Sigmoid colon (tissue), 4 donors: ENCODE results near the gene OAS1.

ENCODE experiments used
- CTCF ChIP-seq, 4 experiments: fragments of 450-650 bp in 3 of 4; fragments of 200-600 bp in 1 of 4; IDR thresholded peaks; one replicate each; pipeline ENCODE4 v1.5.1; 2016 to 2019; ENCODE audit warnings: antibody characterized with exemption in 4 of 4, mild to moderate bottlenecking in 3 of 4, moderate library complexity in 2 of 4
- EP300 ChIP-seq, 4 donors: sonication (generic); formaldehyde crosslinking; IDR thresholded peaks; one replicate each; pipeline ENCODE4 v1.6.1; 2017; ENCODE audit warnings: antibody characterized with exemption in 4 of 4
- POLR2A ChIP-seq, 2 donors: fragments of 450-650 bp; IDR thresholded peaks; one replicate each; pipeline ENCODE4 v1.6.1; 2016; ENCODE audit warnings: antibody characterized with exemption in 2 of 2, mild to moderate bottlenecking in 2 of 2, moderate library complexity in 2 of 2
- POLR2AphosphoS5 ChIP-seq, 4 donors: sonication (generic); formaldehyde crosslinking; IDR thresholded peaks; one replicate each; pipeline ENCODE4 v1.6.1; 2017; ENCODE audit warnings: antibody characterized with exemption in 4 of 4

GRCh38 chr12:112946236-112947000 lies 39.7 kb downstream of the OAS1 start:
- no peak for TF ChIP-seq CTCF (IDR thresholded peaks at IDR 0.05)
- TF ChIP-seq POLR2AphosphoS5 (IDR thresholded peaks at IDR 0.05): no peak
- TF ChIP-seq POLR2A (IDR thresholded peaks at IDR 0.05): no peak
- TF ChIP-seq EP300 (IDR thresholded peaks at IDR 0.05): no peak
